ENCODE measurements around the gene GNB5.

DNA sequence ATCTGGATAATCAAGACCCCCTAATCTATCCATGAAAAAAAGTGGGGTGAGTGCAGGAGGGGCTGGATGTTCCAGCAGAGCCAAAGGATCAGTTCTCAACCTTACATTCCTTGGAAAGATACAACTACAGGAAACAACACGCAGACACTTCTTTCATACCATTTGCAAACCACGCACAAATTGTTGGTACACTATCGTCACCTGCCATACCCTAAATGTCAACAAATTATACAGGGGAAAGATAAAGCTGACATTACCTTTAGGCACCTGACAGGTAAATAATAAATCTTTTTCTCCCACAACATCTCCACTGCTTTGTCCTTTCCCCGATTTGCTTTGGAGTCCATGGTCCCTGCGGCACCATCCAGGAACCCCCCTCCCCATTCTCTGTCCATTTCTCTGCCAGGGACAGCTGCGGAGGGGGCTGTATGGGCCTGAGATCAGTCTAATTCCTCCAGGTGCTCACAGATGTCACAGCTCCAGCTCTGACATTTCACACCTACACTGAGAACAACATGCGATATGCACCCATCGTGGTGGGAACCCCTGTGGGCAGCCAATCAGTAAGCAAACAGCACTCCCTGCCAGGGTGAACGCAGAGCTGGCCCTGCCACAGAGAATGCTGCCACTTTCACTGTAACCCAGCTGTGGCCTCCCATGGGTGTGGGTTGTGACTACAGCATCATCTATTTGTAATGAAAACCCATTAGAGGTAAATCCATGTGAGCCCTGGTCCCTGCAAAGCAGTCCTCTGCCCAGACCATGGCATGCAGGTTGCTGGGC, 41.0 kb downstream of the GNB5 start:
- TF ChIP-seq, protein P1, sequence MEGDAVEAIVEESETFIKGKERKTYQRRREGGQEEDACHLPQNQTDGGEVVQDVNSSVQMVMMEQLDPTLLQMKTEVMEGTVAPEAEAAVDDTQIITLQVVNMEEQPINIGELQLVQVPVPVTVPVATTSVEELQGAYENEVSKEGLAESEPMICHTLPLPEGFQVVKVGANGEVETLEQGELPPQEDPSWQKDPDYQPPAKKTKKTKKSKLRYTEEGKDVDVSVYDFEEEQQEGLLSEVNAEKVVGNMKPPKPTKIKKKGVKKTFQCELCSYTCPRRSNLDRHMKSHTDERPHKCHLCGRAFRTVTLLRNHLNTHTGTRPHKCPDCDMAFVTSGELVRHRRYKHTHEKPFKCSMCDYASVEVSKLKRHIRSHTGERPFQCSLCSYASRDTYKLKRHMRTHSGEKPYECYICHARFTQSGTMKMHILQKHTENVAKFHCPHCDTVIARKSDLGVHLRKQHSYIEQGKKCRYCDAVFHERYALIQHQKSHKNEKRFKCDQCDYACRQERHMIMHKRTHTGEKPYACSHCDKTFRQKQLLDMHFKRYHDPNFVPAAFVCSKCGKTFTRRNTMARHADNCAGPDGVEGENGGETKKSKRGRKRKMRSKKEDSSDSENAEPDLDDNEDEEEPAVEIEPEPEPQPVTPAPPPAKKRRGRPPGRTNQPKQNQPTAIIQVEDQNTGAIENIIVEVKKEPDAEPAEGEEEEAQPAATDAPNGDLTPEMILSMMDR (IDR thresholded peaks at IDR 0.05): no peak
- TF ChIP-seq, protein P2, sequence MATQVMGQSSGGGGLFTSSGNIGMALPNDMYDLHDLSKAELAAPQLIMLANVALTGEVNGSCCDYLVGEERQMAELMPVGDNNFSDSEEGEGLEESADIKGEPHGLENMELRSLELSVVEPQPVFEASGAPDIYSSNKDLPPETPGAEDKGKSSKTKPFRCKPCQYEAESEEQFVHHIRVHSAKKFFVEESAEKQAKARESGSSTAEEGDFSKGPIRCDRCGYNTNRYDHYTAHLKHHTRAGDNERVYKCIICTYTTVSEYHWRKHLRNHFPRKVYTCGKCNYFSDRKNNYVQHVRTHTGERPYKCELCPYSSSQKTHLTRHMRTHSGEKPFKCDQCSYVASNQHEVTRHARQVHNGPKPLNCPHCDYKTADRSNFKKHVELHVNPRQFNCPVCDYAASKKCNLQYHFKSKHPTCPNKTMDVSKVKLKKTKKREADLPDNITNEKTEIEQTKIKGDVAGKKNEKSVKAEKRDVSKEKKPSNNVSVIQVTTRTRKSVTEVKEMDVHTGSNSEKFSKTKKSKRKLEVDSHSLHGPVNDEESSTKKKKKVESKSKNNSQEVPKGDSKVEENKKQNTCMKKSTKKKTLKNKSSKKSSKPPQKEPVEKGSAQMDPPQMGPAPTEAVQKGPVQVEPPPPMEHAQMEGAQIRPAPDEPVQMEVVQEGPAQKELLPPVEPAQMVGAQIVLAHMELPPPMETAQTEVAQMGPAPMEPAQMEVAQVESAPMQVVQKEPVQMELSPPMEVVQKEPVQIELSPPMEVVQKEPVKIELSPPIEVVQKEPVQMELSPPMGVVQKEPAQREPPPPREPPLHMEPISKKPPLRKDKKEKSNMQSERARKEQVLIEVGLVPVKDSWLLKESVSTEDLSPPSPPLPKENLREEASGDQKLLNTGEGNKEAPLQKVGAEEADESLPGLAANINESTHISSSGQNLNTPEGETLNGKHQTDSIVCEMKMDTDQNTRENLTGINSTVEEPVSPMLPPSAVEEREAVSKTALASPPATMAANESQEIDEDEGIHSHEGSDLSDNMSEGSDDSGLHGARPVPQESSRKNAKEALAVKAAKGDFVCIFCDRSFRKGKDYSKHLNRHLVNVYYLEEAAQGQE (IDR thresholded peaks at IDR 0.05; ENCODE audit: insufficient read depth in 1 of 2, low read depth in 2 of 2, low read length in 1 of 2): no peak
- TF ChIP-seq POLR2AphosphoS5 (IDR thresholded peaks at IDR 0.05; ENCODE audit: low read depth, low read length): no peak

Data from Panc1 (cell line).